RWPE2 (cell line): ENCODE data around the gene LGALS4.

Source experiments
- ATAC-seq: fragments of 200-7000 bp; cut with Tn5 transposase; 3 replicates; pipeline ENCODE4 v1.9.1; 2021; ENCODE audit warnings: low read depth
- DNase-seq: peaks from one replicate; pipeline ENCODE4 v3.0.0-alpha.2; 2020; ENCODE audit warnings: low spot score
- H3K27ac ChIP-seq: fragments of 450-650 bp; 2 replicates; pipeline ENCODE4 v1.5.1; 2017; ENCODE audit warnings: mild to moderate bottlenecking; ENCODE audit not compliant: poor library complexity, severe bottlenecking
- H3K27me3 ChIP-seq: fragments of 250-450 bp; sonication (Bioruptor Pico); 2 replicates; pipeline ENCODE4 v1.5.1; 2021; ENCODE audit warnings: mild to moderate bottlenecking, moderate library complexity; ENCODE audit not compliant: insufficient read depth, poor library complexity, severe bottlenecking
- H3K36me3 ChIP-seq: fragments of 250-450 bp; sonication (Bioruptor Pico); 2 replicates; pipeline ENCODE4 v1.5.1; 2020; ENCODE audit warnings: low read depth, mild to moderate bottlenecking, moderate library complexity
- H3K4me1 ChIP-seq: fragments of 250-450 bp; sonication (Bioruptor Pico); 2 replicates; pipeline ENCODE4 v1.5.1; 2021; ENCODE audit warnings: mild to moderate bottlenecking, moderate library complexity; ENCODE audit not compliant: insufficient read depth, poor library complexity, severe bottlenecking
- H3K4me3 ChIP-seq: fragments of 250-450 bp; sonication (Bioruptor Pico); 2 replicates; pipeline ENCODE4 v1.5.1; 2021; ENCODE audit warnings: mild to moderate bottlenecking, moderate library complexity; ENCODE audit not compliant: severe bottlenecking
- H3K9me3 ChIP-seq: fragments of 250-450 bp; sonication (Bioruptor Pico); 2 replicates; pipeline ENCODE4 v1.5.1; 2021; ENCODE audit warnings: mild to moderate bottlenecking, moderate library complexity; ENCODE audit not compliant: severe bottlenecking
- TF ChIP-seq, protein P1 (sequence below): fragments of 450-650 bp; IDR thresholded peaks from one replicate; pipeline ENCODE4 v1.5.1; 2017; ENCODE audit warnings: mild to moderate bottlenecking, moderate library complexity; ENCODE audit not compliant: poor library complexity, severe bottlenecking

The LGALS4 gene

GRCh38 chr19:38806371-38806770 is 6.4 kb downstream of the LGALS4 start:
- no peaks in the 10 kb centered on the region for H3K9me3 ChIP-seq
- no peak overlapping the region for H3K4me3 ChIP-seq
- TF ChIP-seq, protein P1, sequence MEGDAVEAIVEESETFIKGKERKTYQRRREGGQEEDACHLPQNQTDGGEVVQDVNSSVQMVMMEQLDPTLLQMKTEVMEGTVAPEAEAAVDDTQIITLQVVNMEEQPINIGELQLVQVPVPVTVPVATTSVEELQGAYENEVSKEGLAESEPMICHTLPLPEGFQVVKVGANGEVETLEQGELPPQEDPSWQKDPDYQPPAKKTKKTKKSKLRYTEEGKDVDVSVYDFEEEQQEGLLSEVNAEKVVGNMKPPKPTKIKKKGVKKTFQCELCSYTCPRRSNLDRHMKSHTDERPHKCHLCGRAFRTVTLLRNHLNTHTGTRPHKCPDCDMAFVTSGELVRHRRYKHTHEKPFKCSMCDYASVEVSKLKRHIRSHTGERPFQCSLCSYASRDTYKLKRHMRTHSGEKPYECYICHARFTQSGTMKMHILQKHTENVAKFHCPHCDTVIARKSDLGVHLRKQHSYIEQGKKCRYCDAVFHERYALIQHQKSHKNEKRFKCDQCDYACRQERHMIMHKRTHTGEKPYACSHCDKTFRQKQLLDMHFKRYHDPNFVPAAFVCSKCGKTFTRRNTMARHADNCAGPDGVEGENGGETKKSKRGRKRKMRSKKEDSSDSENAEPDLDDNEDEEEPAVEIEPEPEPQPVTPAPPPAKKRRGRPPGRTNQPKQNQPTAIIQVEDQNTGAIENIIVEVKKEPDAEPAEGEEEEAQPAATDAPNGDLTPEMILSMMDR, result no peak
- H3K27ac ChIP-seq, result no peak overlapping the region
- peaks cover 9% of the 10 kb centered on the region for H3K4me1 ChIP-seq
- H3K27me3 ChIP-seq, result no peaks in the 10 kb centered on the region
- DNase-seq (no peak), ATAC-seq (no peak)
- H3K36me3 ChIP-seq, result no peaks in the 10 kb centered on the region

GRCh38 chr19:38805180-38805579 is 7.6 kb downstream of the LGALS4 start:
- no peaks in the 10 kb centered on the region for H3K9me3 ChIP-seq
- DNase-seq (no peak), ATAC-seq (0 out of 3 replicates have a peak, but pooled peaks have one; percentile 35)
- no peak overlapping the region for H3K4me3 ChIP-seq
- H3K27ac ChIP-seq, result peak overlapping the region; percentile 12
- H3K36me3 ChIP-seq, result no peaks in the 10 kb centered on the region
- TF ChIP-seq, protein P1, result no peak
- H3K27me3 ChIP-seq, result no peaks in the 10 kb centered on the region
- peaks cover 10% of the 10 kb centered on the region for H3K4me1 ChIP-seq

DNA sequence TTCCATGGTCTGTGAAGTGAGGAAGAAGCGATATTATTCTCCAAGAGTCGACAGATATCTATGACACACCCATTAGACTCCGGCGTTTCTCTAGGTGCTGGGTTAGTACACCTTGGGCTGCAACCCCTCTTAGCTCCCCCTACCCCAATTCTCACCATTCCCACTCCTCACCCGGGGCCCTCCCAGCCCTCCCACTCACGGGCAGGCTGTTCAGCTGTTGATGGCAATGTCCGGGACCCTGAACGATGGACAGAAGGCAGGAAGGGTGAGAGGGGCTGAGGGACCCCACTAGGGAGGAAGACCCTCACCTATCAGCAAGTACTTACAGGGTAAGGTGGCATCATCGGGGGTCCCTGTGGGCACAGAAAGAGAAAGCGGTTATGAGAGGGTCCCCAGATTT is 9.2 kb downstream of the LGALS4 start:
- DNase-seq, result no peak
- H3K4me1 ChIP-seq, result peaks cover 22% of the 10 kb centered on the region
- TF ChIP-seq, protein P1, result no peak
- no peak overlapping the region for H3K4me3 ChIP-seq
- no peaks in the 10 kb centered on the region for H3K27me3 ChIP-seq
- no peaks in the 10 kb centered on the region for H3K36me3 ChIP-seq
- no peak for ATAC-seq
- H3K27ac ChIP-seq, result no peak overlapping the region
- no peaks in the 10 kb centered on the region for H3K9me3 ChIP-seq

- H3K9me3 ChIP-seq, result no peaks in the 10 kb centered on the region
- ATAC-seq, result no peak
- H3K27me3 ChIP-seq, result no peaks in the 10 kb centered on the region
- no peak overlapping the region for H3K27ac ChIP-seq
- TF ChIP-seq, protein P1, result no peak
- no peak overlapping the region for H3K4me3 ChIP-seq
- no peak for DNase-seq
- no peaks in the 10 kb centered on the region for H3K36me3 ChIP-seq
- peaks cover 17% of the 10 kb centered on the region for H3K4me1 ChIP-seq
Measured at GRCh38 chr19:38801359-38802095, 11.2 kb downstream of the LGALS4 start.
